Aorta (tissue), 5 donors: ENCODE data around the gene RAB11FIP2. TPM values are rescaled to one million over a fixed set of nuclear protein-coding genes. Genes with fewer than 3 reads are reported as not detected.

ENCODE experiments used
- ATAC-seq: fragments of 200-7000 bp; cut with Tn5 transposase; one replicate; pipeline ENCODE4 v1.9.1; 2022; ENCODE audit warnings: moderate library complexity; ENCODE audit not compliant: low FRiP score
- DNase-seq, 2 donors: peaks; one replicate each; pipeline ENCODE4 v3.0.0-alpha.2; 2020
- H3K27ac ChIP-seq, 2 donors: one replicate each; pipeline ENCODE4 v1.5.1; 2013; ENCODE audit warnings: low read length in 2 of 2, mild to moderate bottlenecking in 2 of 2, moderate library complexity in 2 of 2, control low read depth in 1 of 2, inconsistent platforms in 1 of 2, low read depth in 1 of 2
- H3K27me3 ChIP-seq, 2 donors: one replicate each; pipeline ENCODE4 v1.6.1; 2013; ENCODE audit warnings: control low read depth in 1 of 2, low read length in 1 of 2, mild to moderate bottlenecking in 1 of 2, moderate library complexity in 1 of 2; ENCODE audit not compliant: insufficient read depth in 2 of 2, control insufficient read depth in 1 of 2
- H3K36me3 ChIP-seq, 2 donors: one replicate each; pipeline ENCODE4 v1.6.1; 2013; ENCODE audit warnings: control low read depth in 1 of 2, low read length in 1 of 2, mild to moderate bottlenecking in 1 of 2; ENCODE audit not compliant: insufficient read depth in 2 of 2, control insufficient read depth in 1 of 2
- H3K4me1 ChIP-seq, 2 donors: one replicate each; pipeline ENCODE4 v1.6.1; 2013; ENCODE audit warnings: low read length in 2 of 2, control low read depth in 1 of 2, mild to moderate bottlenecking in 1 of 2, moderate library complexity in 1 of 2; ENCODE audit not compliant: insufficient read depth in 2 of 2, control insufficient read depth in 1 of 2
- H3K4me3 ChIP-seq, 2 donors: one replicate each; pipeline ENCODE4 v1.5.1; 2013; ENCODE audit warnings: low read length in 2 of 2, control low read depth in 1 of 2, mild to moderate bottlenecking in 1 of 2
- H3K9me3 ChIP-seq: one replicate; pipeline ENCODE4 v1.6.1; 2013; ENCODE audit warnings: mild to moderate bottlenecking, low read length; ENCODE audit not compliant: control insufficient read depth
- WGBS, 2 donors: extraction: QIAGEN DNeasy Blood & Tissue Kit; methylation state at CpG; one replicate each; pipeline ENCODE4 v1.1.7; 2013; 5-methylcytosine and 5-hydroxymethylcytosine counted together
- intact Hi-C, 2 donors: fragments of 100-400 bp; cut with DNase I; formaldehyde crosslinking; loops; one replicate each; pipeline versions ENCODE4 v1.14.2 to v1.15.0; 2022
- polyA plus RNA-seq, 2 donors: library from polyadenylated mRNA; stranded (reverse); fragments of 200-250 nt; gene quantifications; one replicate each; pipeline ENCODE4 v1.2.3, GENCODE V29; 2013
- total RNA-seq, 2 donors: library from RNA; stranded (reverse); fragmentation: NEBNext Ultra II Directional; extraction: Animal tissue kit (Norgen Biotek cat#: 25700); gene quantifications; one replicate each; pipeline ENCODE4 v1.2.1, GENCODE V29; 2021
- donor health status: healthy with polysubstance abuse.
- donor health status: Bipolar disorder and iron deficiency.
- donor health status: DM: no; HTN: no; CAD: no.
- donor health status: DM: no; HTN: no; CAD: no.
- donor health status: DM: yes; HTN: yes; CAD: no.

Gene RAB11FIP2
- total and polyA plus RNA-seq, 4 donors = 5.4 to 25.1 (median 16.4) TPM

DNA sequence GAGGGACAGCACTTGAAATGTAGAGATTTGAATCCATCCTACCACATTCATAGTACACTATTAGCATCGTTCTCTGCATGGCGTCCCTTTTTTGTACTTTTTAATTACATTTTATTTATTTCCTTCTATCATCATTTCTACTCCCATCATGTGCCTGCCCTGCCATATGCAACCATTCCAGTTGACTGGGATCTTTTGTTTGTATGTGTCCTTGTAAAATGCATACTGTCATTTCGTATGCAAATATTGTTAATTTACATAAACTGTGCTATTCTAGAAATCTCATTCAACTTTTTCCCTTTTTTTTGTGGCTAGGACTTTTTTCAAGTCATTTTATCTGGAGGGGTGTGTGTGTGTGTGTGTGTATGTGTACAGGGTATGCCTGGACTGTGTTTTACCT is 57.9 kb downstream of the RAB11FIP2 start:
- intact Hi-C loops = no loop called here
- Histone ChIP-seq H3K27ac (no peak overlapping the region), H3K4me1 (no peaks in the 10 kb centered on the region), H3K27me3 (no peaks in the 10 kb centered on the region), H3K9me3 (peaks cover 1% of the 10 kb centered on the region), H3K4me3 (no peak overlapping the region), H3K36me3 (peaks cover 0 to 2% of the 10 kb centered on the region in 2 donors)
- ATAC-seq (no peak), DNase-seq (no peak)
- 57 to 60% methylated on average over 3 of the region's 3 CpGs for WGBS, 2 donors

DNA sequence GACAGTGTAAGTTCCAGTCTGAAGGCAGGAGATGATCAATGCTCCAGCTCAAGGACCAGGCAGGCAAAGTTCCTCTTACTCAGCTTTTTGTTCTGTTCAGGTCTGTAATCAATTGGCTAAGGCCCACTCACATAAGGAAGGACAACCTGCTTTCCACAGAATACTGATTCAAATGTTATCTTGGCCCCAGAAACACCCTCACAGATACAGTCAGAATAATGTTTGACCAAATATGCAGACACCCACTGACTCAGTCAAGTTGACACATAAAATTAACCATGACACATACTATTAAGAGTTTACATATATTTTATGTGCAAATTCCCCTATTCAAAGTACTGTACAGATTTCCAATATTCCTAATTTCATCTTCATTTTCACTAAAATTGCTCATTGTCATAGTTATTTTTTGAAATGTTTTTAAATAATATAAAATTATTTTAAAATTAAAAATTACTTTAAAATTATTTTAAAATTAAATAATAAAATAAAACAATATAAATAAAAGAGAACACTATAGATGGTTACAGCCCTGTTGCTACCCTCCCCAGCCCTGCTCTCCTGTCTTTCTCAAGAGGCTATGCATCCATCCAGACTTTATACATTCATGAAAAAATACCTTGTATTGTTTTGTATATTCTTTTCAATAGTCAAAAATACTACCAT is 59.4 kb downstream of the RAB11FIP2 start:
- peaks cover 0 to 2% of the 10 kb centered on the region in 2 donors for H3K36me3 ChIP-seq
- H3K4me1 ChIP-seq = no peaks in the 10 kb centered on the region
- DNase-seq = no peak
- H3K27me3 ChIP-seq = no peaks in the 10 kb centered on the region
- ATAC-seq = no peak
- intact Hi-C loops = no loop called here
- no peak overlapping the region for H3K27ac ChIP-seq
- H3K4me3 ChIP-seq = no peak overlapping the region
- H3K9me3 ChIP-seq = peaks cover 1% of the 10 kb centered on the region

DNA sequence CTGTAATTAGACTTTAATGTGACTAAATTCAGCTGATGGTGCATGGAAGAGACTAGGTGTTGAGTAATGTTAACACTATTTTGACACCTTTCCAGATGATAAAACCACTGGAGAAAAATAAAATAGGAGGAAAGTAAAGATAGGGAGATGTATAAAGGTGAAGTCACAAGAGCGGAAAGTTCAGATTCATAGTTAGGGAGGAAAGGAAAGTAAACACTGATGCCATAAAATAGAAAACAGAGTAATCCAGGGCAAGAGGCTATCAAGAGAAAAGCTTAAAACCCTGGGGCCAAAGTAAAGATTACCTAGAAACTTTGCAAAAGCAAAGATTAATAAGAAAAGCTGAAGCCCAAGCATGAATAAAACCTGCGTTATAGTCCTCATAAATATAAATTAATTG is 62.8 kb downstream of the RAB11FIP2 start:
- no peaks in the 10 kb centered on the region for H3K4me1 ChIP-seq
- H3K9me3 ChIP-seq = peaks cover 1% of the 10 kb centered on the region
- intact Hi-C loops = no loop called here
- no peak for DNase-seq
- H3K27ac ChIP-seq = no peak overlapping the region
- ATAC-seq = no peak
- H3K27me3 ChIP-seq = no peaks in the 10 kb centered on the region
- no peak overlapping the region for H3K4me3 ChIP-seq
- WGBS, 2 donors = 90% methylated on average over 2 of the region's 2 CpGs
- no peaks in the 10 kb centered on the region for H3K36me3 ChIP-seq

DNA sequence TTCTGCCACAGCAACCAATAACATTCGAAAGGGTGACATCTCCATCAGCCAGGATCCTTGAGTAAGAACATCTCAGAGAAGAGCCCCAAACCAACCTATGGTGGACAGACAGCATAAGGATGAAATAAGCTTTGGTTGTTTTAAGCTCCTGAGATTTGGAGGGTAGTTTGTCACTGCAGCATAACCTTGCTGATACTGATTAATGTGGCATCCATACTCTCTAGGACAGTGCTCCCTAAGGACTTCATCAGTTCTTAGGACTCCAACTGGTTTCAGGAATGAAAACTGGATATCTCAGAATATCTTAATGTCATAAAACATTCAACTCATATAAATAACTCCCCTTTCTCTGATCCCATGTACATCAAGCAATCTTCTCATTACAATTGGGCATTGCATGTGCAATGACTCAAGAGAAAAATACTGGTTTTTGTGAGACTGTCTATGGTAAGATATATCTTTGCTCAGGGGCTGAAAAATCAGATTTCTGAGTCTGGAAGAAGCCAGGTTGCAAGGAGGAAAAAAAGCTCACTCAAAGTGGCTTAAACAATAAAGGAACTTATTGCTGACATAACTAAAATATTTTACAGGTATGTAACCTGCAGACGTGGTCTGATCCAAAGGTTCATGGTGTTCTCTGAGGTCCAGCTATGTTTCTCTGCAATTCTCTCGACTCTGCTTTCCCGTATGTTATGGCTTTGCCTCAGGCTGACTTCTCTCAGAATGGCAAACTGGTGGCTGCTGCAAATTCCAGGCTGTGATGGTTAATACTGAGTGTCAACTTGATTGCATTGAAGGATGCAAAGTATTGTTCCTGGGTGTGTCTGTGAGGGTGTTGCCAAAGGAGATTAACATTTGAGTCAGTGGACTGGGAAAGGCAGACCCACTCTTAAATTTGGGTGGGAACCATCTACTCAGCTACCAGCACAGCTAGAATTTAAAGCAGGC is 65.7 kb downstream of the RAB11FIP2 start:
- Histone ChIP-seq H3K9me3 (no peaks in the 10 kb centered on the region), H3K4me1 (no peaks in the 10 kb centered on the region), H3K27ac (no peak overlapping the region), H3K36me3 (no peaks in the 10 kb centered on the region), H3K27me3 (no peaks in the 10 kb centered on the region), H3K4me3 (no peak overlapping the region)
- 80 to 93% methylated on average over 4 of the region's 4 CpGs for WGBS, 2 donors
- intact Hi-C loops = no loop called here
- DNase-seq (no peak), ATAC-seq (no peak)

DNA sequence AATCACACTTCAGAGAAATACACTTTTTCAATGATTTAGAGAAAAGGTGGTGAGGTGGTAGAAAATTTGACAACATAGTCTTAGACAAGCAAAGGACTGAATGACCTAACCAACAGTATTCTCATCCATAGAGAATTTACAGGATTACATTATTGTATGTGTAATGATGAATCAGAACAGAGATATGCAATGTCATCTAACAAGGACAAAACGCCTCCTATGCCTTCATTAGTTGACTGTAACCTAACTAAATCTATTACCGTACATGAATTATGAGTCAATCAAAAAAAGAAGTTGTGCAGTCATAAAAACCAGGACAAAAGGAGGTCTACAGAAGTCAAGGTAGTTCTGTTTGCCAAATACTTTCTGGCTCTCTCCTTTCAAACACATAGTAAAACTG is 66.5 kb downstream of the RAB11FIP2 start:
- H3K27me3 ChIP-seq = no peaks in the 10 kb centered on the region
- intact Hi-C loops = no loop called here
- 78 to 79% methylated on average over 2 of the region's 2 CpGs for WGBS, 2 donors
- DNase-seq (no peak), ATAC-seq (no peak)
- H3K36me3 ChIP-seq = no peaks in the 10 kb centered on the region
- H3K9me3 ChIP-seq = no peaks in the 10 kb centered on the region
- no peak overlapping the region for H3K4me3 ChIP-seq
- no peak overlapping the region for H3K27ac ChIP-seq
- H3K4me1 ChIP-seq = no peaks in the 10 kb centered on the region

DNA sequence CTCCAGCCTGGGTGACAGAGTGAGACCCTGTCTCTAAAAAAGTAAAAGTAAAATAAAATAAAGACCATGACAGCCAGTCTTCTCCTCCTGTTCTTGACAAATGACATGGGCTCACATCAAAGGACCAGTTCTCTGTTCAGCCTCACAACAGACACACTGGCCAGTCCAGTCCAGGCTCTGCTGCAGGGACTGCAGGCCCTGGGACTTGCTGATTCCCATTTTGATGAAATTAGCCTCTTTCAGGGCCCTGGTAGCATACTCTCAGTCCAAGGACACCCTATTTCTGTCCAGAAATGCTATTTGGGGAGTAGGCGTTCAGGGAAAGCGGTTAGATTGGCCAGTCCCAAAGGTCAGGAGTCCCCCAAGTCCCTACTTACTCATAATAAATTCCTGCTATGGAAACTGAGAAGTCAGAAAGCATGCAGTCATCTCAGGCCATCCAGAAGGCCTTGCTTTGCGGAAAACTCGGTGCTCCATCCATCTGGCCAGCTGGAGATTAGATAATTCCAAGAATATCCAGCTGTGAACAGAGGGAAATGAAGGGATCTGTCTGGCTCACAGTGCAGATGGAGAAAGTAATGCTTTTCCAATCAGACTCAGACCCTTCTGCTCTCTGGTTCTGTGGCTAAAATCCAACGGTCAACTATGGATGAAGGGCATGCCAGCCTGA is 74.4 kb downstream of the RAB11FIP2 start:
- intact Hi-C loops = no loop called here
- Histone ChIP-seq H3K4me1 (no peaks in the 10 kb centered on the region), H3K4me3 (no peak overlapping the region), H3K36me3 (no peaks in the 10 kb centered on the region), H3K9me3 (no peaks in the 10 kb centered on the region), H3K27ac (no peak overlapping the region), H3K27me3 (no peaks in the 10 kb centered on the region)
- ATAC-seq = no peak
- DNase-seq = no peak
- WGBS, 2 donors = 70 to 79% methylated on average over 5 of the region's 5 CpGs

DNA sequence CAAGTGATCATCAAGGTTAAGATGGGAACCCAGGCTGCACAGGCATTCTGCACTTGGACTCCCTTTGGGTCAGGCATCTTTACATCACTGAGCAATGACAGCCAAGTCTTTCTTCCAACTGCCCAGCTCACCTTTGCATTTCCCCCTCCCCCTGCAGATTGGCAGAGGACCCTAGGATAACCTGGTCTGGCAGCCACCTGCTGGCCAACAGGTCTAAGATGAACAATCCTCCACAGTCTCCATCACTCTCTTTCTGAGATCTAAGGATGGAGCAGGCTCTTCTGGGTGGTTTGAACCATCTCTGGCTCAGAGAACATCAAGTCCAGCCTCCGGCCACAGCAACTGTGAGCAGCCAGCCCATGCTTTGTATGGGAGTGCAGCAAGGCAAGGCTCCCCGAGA is 75.8 kb downstream of the RAB11FIP2 start:
- no peak for ATAC-seq
- no peak overlapping the region for H3K4me3 ChIP-seq
- H3K9me3 ChIP-seq = no peaks in the 10 kb centered on the region
- intact Hi-C loops = no loop called here
- H3K4me1 ChIP-seq = no peaks in the 10 kb centered on the region
- WGBS, 2 donors = 85 to 95% methylated on average over 2 of the region's 2 CpGs
- no peak overlapping the region for H3K27ac ChIP-seq
- H3K27me3 ChIP-seq = no peaks in the 10 kb centered on the region
- DNase-seq = no peak
- no peaks in the 10 kb centered on the region for H3K36me3 ChIP-seq

DNA sequence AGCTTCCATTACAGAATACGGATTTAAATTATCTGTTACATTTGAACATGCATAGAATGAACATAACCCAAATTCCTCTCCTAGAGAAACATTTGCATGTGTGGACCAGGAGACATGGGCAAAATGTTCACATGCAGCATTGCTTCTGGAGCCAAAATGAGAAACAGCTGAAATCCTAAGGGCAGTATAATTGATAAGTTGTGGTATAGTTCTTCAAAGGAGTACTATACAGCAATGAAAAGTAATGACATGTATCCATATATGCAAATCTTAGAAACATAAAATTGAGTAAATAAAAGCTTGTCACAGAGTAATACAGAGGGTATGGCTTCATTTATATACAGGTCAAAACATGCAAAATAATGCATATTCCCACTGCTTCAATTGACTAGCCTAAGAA is 77.1 kb downstream of the RAB11FIP2 start:
- WGBS, 2 donors = 88 to 95% methylated on average over 1 of the region's 1 CpG
- no peak for ATAC-seq

More for the DNA sequence above, 77.1 kb downstream of the RAB11FIP2 start:
- H3K4me1 ChIP-seq = no peaks in the 10 kb centered on the region
- intact Hi-C loops = no loop called here
- H3K9me3 ChIP-seq = no peaks in the 10 kb centered on the region
- DNase-seq = no peak
- no peak overlapping the region for H3K4me3 ChIP-seq
- no peaks in the 10 kb centered on the region for H3K27me3 ChIP-seq
- no peak overlapping the region for H3K27ac ChIP-seq
- H3K36me3 ChIP-seq = no peaks in the 10 kb centered on the region
